Measurements from ENCODE around the gene DDX41.

The DDX41 gene

GRCh38 chr5:177483042-177483441, 33.7 kb downstream of the DDX41 start:
- no peak for DNase-seq

GRCh38 chr5:177482359-177482795, 34.4 kb downstream of the DDX41 start:
- DNase-seq, result no peak

GRCh38 chr5:177479774-177480173, 37.0 kb downstream of the DDX41 start:
- no peak for DNase-seq

- no peak for DNase-seq
Observed at GRCh38 chr5:177478711-177479646, 37.8 kb downstream of the DDX41 start.

- no peak for DNase-seq
Observed at GRCh38 chr5:177477701-177478477, 38.9 kb downstream of the DDX41 start.

- no peak for DNase-seq
Observed at GRCh38 chr5:177476531-177477233, 40.1 kb downstream of the DDX41 start.

- no peak for DNase-seq
Observed at GRCh38 chr5:177475563-177476427, 41.0 kb downstream of the DDX41 start.

GRCh38 chr5:177474846-177475562, 41.8 kb downstream of the DDX41 start:
- no peak for DNase-seq

GRCh38 chr5:177474002-177474476, 42.7 kb downstream of the DDX41 start:
- no peak for DNase-seq

- DNase-seq, result no peak
Observed at GRCh38 chr5:177473443-177474001, 43.2 kb downstream of the DDX41 start, which contains the start of gene DBN1. Gene DBN1, minus strand, starts transcription at chr5:177473634. Its CDS starts 113 bp downstream, at chr5:177473521.

- DNase-seq, result no peak
Observed at GRCh38 chr5:177472460-177473442, 44.0 kb downstream of the DDX41 start.

GRCh38 chr5:177471610-177472356, 45.0 kb downstream of the DDX41 start:
- DNase-seq, result no peak

GRCh38 chr5:177470759-177471536, 45.8 kb downstream of the DDX41 start:
- no peak for DNase-seq

- DNase-seq, result no peak
Observed at GRCh38 chr5:177469750-177470525, 46.8 kb downstream of the DDX41 start.

GRCh38 chr5:177468685-177469628, 47.8 kb downstream of the DDX41 start:
- DNase-seq, result no peak

- no peak for DNase-seq
Observed at GRCh38 chr5:177468329-177468684, 48.5 kb downstream of the DDX41 start.
